ENCODE measurements around the gene KLHL17. TPM values are rescaled to one million over a fixed set of nuclear protein-coding genes. Genes with fewer than 3 reads are reported as not detected.
A peak's percentile ranks its signal among the peaks of the same experiment; 100 is the strongest.

The KLHL17 gene
- total and polyA plus RNA-seq, 9 of the 15 experiments (the other 6 are each of a cell fraction or from before 2014, with no cell fraction given), result 0.14 to 84.8 (median 13.0) TPM

- no peaks in the 10 kb centered on the region for H3K9me1 ChIP-seq (ENCODE audit: control insufficient read depth, insufficient read depth, low read length)
- 47% methylated on average over 12 of the region's 12 CpGs for WGBS (ENCODE audit: insufficient coverage, low coverage, missing lambda C conversion rate)
- BruUV-seq (replicated peaks), result no TSS peak
- no peak for DNase-seq (ENCODE audit: extremely low read depth in 1 of 4, low spot score in 3 of 4)
- H3K27ac ChIP-seq (ENCODE audit: extremely low read depth, low read depth, low read length), result no peak overlapping the region
- peaks cover 43 to 48% of the 10 kb centered on the region in 2 experiments; a peak in 4 of 5 replicates for H3K27me3 ChIP-seq (ENCODE audit: control insufficient read depth in 2 of 2, insufficient read depth in 2 of 2, low read length in 2 of 2)
- CTCF ChIA-PET (ENCODE audit: low intra/inter-chr PET ratio), result interaction anchor here (0.6 to 2.9 kb wide), 7 partner anchors 9 to 955 kb away, joined by 3 to 27 read pairs (median 7); no protein-coding TSS in a partner anchor
- no peak overlapping the region for H3K9ac ChIP-seq (ENCODE audit: insufficient read depth in 1 of 2, low read depth in 2 of 2, low read length in 2 of 2)
- H4K20me1 ChIP-seq (replicated peaks; ENCODE audit: control insufficient read depth, insufficient read depth, low read length), result peaks cover 13% of the 10 kb centered on the region
- ATAC-seq, result no peak
- POLR2A ChIA-PET, result interaction anchor here (0.6 to 1.0 kb wide), 2 partner anchors 13 to 279 kb away, joined by 3 to 6 read pairs; no protein-coding TSS in a partner anchor
- H3K9me3 ChIP-seq (replicated peaks; ENCODE audit: control insufficient read depth, insufficient read depth, low read depth, low read length), result no peaks in the 10 kb centered on the region
- H3K36me3 ChIP-seq (ENCODE audit: control insufficient read depth, insufficient read depth, low read length), result no peaks in the 10 kb centered on the region
- no peak for FAIRE-seq
- no peak overlapping the region for H3K4me3 ChIP-seq
- no peak overlapping the region for H2AFZ ChIP-seq (ENCODE audit: low read depth, low read length)
- intact Hi-C loops (cut with micrococcal nuclease), result loop anchor here (1.0 to 10.0 kb wide), 2 partner anchors 79 to 310 kb away; no protein-coding TSS in a partner anchor
- TF ChIP-seq ILF3 (IDR thresholded peaks at IDR 0.05; ENCODE audit: borderline replicate concordance) (no peak), CEBPB (tag; IDR thresholded peaks at IDR 0.05) (peak; percentile 38; the same call in 1 of the 2 replicates)
- in situ Hi-C loops (cut with MboI), result loop anchor here (10.0 kb wide), 1 partner anchor 80 kb away; no protein-coding TSS in a partner anchor
- no peaks in the 10 kb centered on the region for H3K79me2 ChIP-seq (ENCODE audit: control insufficient read depth, insufficient read depth, low read length)
- H3K4me1 ChIP-seq (replicated peaks in 1 of 2; ENCODE audit: control insufficient read depth in 2 of 2, insufficient read depth in 2 of 2, low read length in 2 of 2), result peaks cover 0 to 46% of the 10 kb centered on the region in 2 experiments; a peak in 2 of 5 replicates
- no peak overlapping the region for H3K4me2 ChIP-seq (ENCODE audit: insufficient read depth, low read length)
Observed at GRCh38 chr1:984476-984814, 24.1 kb downstream of the KLHL17 start.

DNA sequence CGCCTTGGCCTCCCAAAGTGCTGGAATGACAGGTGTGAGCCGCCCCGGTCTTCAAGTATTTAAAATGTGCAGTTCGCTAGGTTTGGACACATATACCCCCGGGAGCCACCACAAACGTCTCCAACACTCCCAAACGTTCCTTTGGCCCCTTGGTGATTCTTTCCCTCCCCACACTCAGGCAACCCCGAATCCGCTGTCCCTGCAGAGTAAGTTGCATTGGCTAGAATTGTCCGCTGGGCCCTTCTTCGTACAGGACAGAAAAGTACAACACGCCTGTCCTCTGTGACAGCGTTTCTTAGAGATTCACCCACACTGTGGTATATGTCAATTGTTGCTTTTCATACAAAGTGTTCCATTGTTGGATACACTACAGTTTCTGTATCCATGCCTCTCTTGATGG is 24.7 kb downstream of the KLHL17 start:
- Histone ChIP-seq H3K4me3 (no peak overlapping the region), H3K4me1 (replicated peaks in 1 of 2; ENCODE audit: control insufficient read depth in 2 of 2, insufficient read depth in 2 of 2, low read length in 2 of 2) (peaks cover 0 to 40% of the 10 kb centered on the region in 2 experiments; a peak in 2 of 5 replicates), H3K36me3 (ENCODE audit: control insufficient read depth, insufficient read depth, low read length) (no peaks in the 10 kb centered on the region), H4K20me1 (replicated peaks; ENCODE audit: control insufficient read depth, insufficient read depth, low read length) (peaks cover 7% of the 10 kb centered on the region), H3K27me3 (ENCODE audit: control insufficient read depth in 2 of 2, insufficient read depth in 2 of 2, low read length in 2 of 2) (peaks cover 41 to 46% of the 10 kb centered on the region in 2 experiments; a peak in 4 of 5 replicates), H3K27ac (ENCODE audit: extremely low read depth, low read depth, low read length) (no peak overlapping the region), H3K9me3 (replicated peaks; ENCODE audit: control insufficient read depth, insufficient read depth, low read depth, low read length) (no peaks in the 10 kb centered on the region), H3K9ac (ENCODE audit: insufficient read depth in 1 of 2, low read depth in 2 of 2, low read length in 2 of 2) (no peak overlapping the region), H3K4me2 (ENCODE audit: insufficient read depth, low read length) (no peak overlapping the region), H3K79me2 (ENCODE audit: control insufficient read depth, insufficient read depth, low read length) (no peaks in the 10 kb centered on the region), H2AFZ (ENCODE audit: low read depth, low read length) (no peak overlapping the region), H3K9me1 (ENCODE audit: control insufficient read depth, insufficient read depth, low read length) (no peaks in the 10 kb centered on the region)
- DNase-seq (ENCODE audit: extremely low read depth in 1 of 4, low spot score in 3 of 4) (no peak), ATAC-seq (no peak), FAIRE-seq (no peak)
- no TSS peak for BruUV-seq (replicated peaks)
- ChIA-PET CTCF (ENCODE audit: low intra/inter-chr PET ratio) (interaction anchor here (0.6 to 2.9 kb wide), 5 partner anchors 16 to 955 kb away, joined by 3 to 27 read pairs (median 8); no protein-coding TSS in a partner anchor), POLR2A (interaction anchor here (1.0 kb wide), 1 partner anchor 12 kb away, joined by 6 read pairs; no protein-coding TSS in a partner anchor)
- in situ Hi-C loops (cut with MboI) (loop anchor here (10.0 kb wide), 1 partner anchor 80 kb away; no protein-coding TSS in a partner anchor), intact Hi-C loops (cut with micrococcal nuclease) (loop anchor here (10.0 kb wide), 1 partner anchor 310 kb away; no protein-coding TSS in a partner anchor)
- WGBS (ENCODE audit: insufficient coverage, low coverage, missing lambda C conversion rate), result 29% methylated on average over 13 of the region's 13 CpGs
- TF ChIP-seq, protein P1, sequence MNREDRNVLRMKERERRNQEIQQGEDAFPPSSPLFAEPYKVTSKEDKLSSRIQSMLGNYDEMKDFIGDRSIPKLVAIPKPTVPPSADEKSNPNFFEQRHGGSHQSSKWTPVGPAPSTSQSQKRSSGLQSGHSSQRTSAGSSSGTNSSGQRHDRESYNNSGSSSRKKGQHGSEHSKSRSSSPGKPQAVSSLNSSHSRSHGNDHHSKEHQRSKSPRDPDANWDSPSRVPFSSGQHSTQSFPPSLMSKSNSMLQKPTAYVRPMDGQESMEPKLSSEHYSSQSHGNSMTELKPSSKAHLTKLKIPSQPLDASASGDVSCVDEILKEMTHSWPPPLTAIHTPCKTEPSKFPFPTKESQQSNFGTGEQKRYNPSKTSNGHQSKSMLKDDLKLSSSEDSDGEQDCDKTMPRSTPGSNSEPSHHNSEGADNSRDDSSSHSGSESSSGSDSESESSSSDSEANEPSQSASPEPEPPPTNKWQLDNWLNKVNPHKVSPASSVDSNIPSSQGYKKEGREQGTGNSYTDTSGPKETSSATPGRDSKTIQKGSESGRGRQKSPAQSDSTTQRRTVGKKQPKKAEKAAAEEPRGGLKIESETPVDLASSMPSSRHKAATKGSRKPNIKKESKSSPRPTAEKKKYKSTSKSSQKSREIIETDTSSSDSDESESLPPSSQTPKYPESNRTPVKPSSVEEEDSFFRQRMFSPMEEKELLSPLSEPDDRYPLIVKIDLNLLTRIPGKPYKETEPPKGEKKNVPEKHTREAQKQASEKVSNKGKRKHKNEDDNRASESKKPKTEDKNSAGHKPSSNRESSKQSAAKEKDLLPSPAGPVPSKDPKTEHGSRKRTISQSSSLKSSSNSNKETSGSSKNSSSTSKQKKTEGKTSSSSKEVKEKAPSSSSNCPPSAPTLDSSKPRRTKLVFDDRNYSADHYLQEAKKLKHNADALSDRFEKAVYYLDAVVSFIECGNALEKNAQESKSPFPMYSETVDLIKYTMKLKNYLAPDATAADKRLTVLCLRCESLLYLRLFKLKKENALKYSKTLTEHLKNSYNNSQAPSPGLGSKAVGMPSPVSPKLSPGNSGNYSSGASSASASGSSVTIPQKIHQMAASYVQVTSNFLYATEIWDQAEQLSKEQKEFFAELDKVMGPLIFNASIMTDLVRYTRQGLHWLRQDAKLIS (CRISPR knock-in tag; IDR thresholded peaks at IDR 0.05), result no peak
- TF ChIP-seq, protein P2, sequence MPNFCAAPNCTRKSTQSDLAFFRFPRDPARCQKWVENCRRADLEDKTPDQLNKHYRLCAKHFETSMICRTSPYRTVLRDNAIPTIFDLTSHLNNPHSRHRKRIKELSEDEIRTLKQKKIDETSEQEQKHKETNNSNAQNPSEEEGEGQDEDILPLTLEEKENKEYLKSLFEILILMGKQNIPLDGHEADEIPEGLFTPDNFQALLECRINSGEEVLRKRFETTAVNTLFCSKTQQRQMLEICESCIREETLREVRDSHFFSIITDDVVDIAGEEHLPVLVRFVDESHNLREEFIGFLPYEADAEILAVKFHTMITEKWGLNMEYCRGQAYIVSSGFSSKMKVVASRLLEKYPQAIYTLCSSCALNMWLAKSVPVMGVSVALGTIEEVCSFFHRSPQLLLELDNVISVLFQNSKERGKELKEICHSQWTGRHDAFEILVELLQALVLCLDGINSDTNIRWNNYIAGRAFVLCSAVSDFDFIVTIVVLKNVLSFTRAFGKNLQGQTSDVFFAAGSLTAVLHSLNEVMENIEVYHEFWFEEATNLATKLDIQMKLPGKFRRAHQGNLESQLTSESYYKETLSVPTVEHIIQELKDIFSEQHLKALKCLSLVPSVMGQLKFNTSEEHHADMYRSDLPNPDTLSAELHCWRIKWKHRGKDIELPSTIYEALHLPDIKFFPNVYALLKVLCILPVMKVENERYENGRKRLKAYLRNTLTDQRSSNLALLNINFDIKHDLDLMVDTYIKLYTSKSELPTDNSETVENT (CRISPR knock-in tag; IDR thresholded peaks at IDR 0.05), result no peak
- TF ChIP-seq ASH1L (IDR thresholded peaks at IDR 0.05; ENCODE audit: borderline replicate concordance, low read depth, partially characterized antibody) (no peak), PURB (CRISPR knock-in tag; IDR thresholded peaks at IDR 0.05; ENCODE audit: low read depth) (no peak), RBM22 (IDR thresholded peaks at IDR 0.05; ENCODE audit: low read depth, low read length, poor library complexity, severe bottlenecking) (no peak), ZNF24 (IDR thresholded peaks at IDR 0.05) (no peak)
